Spinal cord (tissue), 10 donors: ENCODE measurements around the gene UBE2A. TPM values are rescaled to one million over a fixed set of nuclear protein-coding genes. Genes with fewer than 3 reads are reported as not detected.
A peak's percentile ranks its signal among the peaks of the same experiment; 100 is the strongest.

ENCODE experiments used
- DNase-seq, 6 donors: peaks; one replicate each; pipeline versions ENCODE4 v3.0.0 to v3.0.0-alpha.2; 2013 to 2015; ENCODE audit warnings: low spot score in 6 of 6, low read depth in 4 of 6
- H3K27ac ChIP-seq: one replicate; pipeline ENCODE4 v1.5.1; 2013; ENCODE audit warnings: low read depth, low read length, control low read depth
- H3K27me3 ChIP-seq: one replicate; pipeline ENCODE4 v1.6.1; 2013; ENCODE audit warnings: low read length; ENCODE audit not compliant: control insufficient read depth, insufficient read depth
- H3K36me3 ChIP-seq: one replicate; pipeline ENCODE4 v1.6.1; 2013; ENCODE audit warnings: low read length; ENCODE audit not compliant: control insufficient read depth, insufficient read depth
- H3K4me1 ChIP-seq: one replicate; pipeline ENCODE4 v1.6.1; 2013; ENCODE audit warnings: low read length; ENCODE audit not compliant: control insufficient read depth, insufficient read depth
- H3K4me3 ChIP-seq: one replicate; pipeline ENCODE4 v1.5.1; 2013; ENCODE audit warnings: low read depth, low read length, control low read depth
- H3K9me3 ChIP-seq: one replicate; pipeline ENCODE4 v1.6.1; 2013; ENCODE audit warnings: low read length; ENCODE audit not compliant: control insufficient read depth, insufficient read depth
- WGBS: methylation state at CpG from one replicate; pipeline ENCODE4 v1.1.5; 2013; ENCODE audit warnings: missing lambda C conversion rate; ENCODE audit not compliant: insufficient coverage; 5-methylcytosine and 5-hydroxymethylcytosine counted together
- polyA plus RNA-seq, 2 donors: library from polyadenylated mRNA; unstranded; fragments of 120-200 nt; gene quantifications; one replicate each; pipeline ENCODE4 v1.2.1, GENCODE V29; 2013; ENCODE audit not compliant: insufficient read length in 2 of 2
- total RNA-seq, 2 donors: library from RNA; depleted of rRNA in 1 of 2; stranded (reverse); fragments of 120-200 nt in 1 of 2; fragments of >200 nt in 1 of 2; gene quantifications; one replicate each; pipeline versions ENCODE4 v1.2.3 to v1.2.4, GENCODE V29; 2013 to 2014
- donor health status: healthy.

UBE2A gene
- total and polyA plus RNA-seq, 4 donors: 44.0 to 98.9 (median 69.9) TPM

DNA sequence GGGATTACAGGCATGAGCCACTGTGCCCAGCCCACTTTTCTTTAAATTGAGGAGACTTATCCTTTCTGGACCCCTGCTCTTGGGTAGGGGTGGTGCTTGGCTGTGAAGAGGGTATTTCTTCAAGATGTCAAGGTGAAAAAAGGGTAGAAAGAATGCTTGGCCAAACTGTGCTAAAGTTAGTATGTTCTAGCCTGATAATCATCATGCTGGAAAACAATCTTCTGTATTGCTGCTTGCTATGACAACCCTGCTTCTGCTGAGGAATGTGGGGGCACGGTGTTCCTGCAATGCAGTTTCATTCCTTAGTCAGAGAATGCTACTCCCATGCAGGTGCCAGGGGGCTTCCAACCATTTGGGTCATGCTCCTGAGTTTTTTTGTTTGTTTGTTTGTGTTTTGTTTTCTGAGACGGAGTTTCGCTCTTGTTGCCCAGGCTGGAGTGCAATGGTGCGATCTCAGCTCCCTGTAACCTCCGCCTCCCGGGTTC, 4.0 kb upstream of the UBE2A start:
- H3K36me3 ChIP-seq: no peaks in the 10 kb centered on the region
- no peak overlapping the region for H3K4me3 ChIP-seq
- no peaks in the 10 kb centered on the region for H3K4me1 ChIP-seq
- WGBS: 81% methylated on average over 6 of the region's 6 CpGs
- no peak overlapping the region for H3K27ac ChIP-seq
- no peak for DNase-seq
- H3K9me3 ChIP-seq: no peaks in the 10 kb centered on the region
- H3K27me3 ChIP-seq: no peaks in the 10 kb centered on the region

DNA sequence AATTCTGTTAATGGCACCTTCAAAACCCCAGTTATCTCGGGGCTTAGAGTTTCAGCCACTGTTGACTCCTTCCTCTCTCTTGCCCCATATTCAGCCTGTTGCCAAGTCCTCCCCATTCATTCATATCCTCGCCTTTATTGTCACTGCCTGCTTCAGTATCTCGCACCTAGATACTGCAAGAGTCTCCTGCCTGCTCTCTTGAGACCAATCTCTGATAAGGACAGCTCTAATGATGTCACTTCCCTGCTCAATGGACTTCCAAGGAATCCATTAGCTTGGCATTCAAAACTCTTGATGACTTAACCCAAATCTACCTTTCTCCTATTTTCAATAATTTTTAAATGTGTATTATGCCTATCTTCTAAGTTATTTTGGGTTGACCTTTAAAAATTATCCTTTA, 1.1 kb upstream of the UBE2A start:
- Histone ChIP-seq H3K27me3 (no peaks in the 10 kb centered on the region), H3K27ac (no peak overlapping the region), H3K4me1 (no peaks in the 10 kb centered on the region), H3K9me3 (no peaks in the 10 kb centered on the region), H3K36me3 (no peaks in the 10 kb centered on the region), H3K4me3 (no peak overlapping the region)
- WGBS: 64% methylated on average over 3 of the region's 3 CpGs
- DNase-seq: no peak

DNA sequence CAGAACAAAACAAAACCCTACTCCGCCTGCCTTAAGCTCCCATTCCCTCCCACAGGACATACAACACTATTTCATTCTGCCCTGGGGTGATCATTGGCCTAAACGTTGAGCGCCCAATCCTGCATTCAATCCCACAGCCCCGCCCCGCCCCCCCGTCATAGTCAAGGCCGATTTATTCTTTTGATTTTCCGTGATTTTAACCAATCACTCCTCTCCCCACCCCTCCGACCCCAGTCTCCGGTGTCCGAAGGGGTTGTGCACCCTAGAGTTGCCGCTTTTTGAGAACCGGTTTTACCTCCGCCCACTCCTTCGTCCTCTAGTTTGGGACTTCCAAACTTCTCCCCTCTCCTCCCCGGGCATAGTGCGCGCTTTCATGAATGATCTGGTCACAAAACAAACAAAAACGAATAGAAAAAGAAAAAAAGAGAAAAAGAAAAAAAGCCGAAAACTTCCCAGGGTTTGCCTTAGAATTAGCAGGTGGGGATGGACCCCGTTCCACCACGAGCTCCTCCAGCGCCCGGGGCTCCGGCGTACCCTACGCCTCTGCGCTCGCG, 446 bp upstream of the UBE2A start:
- no peaks in the 10 kb centered on the region for H3K36me3 ChIP-seq
- 21% methylated on average over 24 of the region's 30 CpGs for WGBS
- peak overlapping the region; percentile 66 for H3K4me3 ChIP-seq
- no peaks in the 10 kb centered on the region for H3K4me1 ChIP-seq
- H3K27ac ChIP-seq: peak overlapping the region; percentile 92
- no peaks in the 10 kb centered on the region for H3K9me3 ChIP-seq
- no peaks in the 10 kb centered on the region for H3K27me3 ChIP-seq
- DNase-seq: peak in 1 of 6 donors; percentile 62

DNA sequence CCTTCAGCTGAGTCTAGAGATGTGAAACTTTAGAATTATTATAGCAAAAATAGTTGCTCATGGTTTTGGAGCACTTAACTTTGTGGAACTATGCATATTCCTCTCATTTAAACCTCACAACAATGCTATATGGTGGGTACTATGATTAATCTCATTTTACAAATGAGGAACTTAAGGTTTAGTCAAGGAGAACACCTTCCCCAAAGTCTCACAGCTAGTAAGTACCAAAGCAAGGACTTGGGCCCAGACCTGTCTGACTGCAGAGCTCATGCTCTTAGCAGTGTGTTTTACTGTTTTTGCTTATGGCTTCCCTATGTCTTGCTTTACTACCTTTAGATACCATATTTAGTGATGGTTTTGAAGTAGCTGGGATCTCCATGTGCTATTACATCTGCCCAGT, 5.1 kb downstream of the UBE2A start:
- Histone ChIP-seq H3K27ac (no peak overlapping the region), H3K4me3 (no peak overlapping the region), H3K4me1 (no peaks in the 10 kb centered on the region), H3K27me3 (no peaks in the 10 kb centered on the region), H3K36me3 (no peaks in the 10 kb centered on the region), H3K9me3 (no peaks in the 10 kb centered on the region)
- DNase-seq: no peak

DNA sequence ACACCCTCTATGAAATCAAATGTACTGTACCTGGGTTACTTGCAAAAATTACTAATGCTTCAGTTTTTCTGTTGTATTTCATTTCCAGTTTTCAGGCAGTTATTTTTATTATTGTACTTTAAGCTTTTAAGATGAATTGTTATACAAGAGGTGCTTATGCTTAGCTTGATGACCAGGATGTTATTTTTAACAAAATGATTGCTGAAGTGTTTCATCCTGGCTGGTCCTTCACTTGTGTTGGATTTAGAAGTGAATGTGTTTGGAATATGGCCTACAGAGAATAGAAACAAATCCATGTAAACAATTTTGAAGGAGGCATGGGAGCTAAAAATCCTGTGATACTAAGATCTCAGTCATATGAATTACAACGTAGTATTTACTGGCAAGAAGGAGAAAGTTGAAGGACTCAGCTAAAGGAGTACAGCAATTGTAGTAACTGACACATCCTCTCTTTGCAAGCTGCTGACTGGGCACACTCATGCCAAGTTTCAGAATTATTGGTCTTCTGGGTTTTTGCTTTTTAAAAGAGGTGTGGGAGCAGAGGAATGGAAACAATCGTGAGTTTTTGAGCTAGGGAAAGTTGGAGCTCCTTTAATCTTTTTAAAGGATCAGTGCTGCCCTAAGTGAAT, 9.2 kb downstream of the UBE2A start:
- H3K36me3 ChIP-seq: no peaks in the 10 kb centered on the region
- H3K9me3 ChIP-seq: no peaks in the 10 kb centered on the region
- no peaks in the 10 kb centered on the region for H3K27me3 ChIP-seq
- 20% methylated on average over 1 of the region's 2 CpGs for WGBS
- H3K4me1 ChIP-seq: no peaks in the 10 kb centered on the region
- H3K27ac ChIP-seq: no peak overlapping the region
- no peak for DNase-seq
- H3K4me3 ChIP-seq: no peak overlapping the region

DNA sequence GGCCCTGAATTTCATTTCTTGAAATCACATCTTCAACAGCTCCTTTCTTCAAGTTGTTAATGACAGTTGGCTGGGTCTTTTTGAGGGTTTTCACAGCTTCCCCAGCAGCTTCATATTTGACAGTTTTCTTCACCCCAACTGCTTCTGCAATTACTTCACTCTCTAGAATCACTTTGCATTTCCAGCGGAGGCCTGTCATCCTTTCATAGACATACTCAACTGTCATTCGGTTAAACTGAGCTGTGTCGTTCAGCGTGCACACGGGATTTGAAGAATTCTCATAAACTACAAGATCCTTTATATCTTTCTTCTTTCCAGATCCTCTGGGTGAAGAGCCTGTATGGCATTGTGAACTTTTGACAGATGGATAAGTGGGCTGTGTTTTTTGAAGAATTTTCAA, 15.4 kb downstream of the UBE2A start:
- Histone ChIP-seq H3K27ac (no peak overlapping the region), H3K9me3 (peaks cover 2% of the 10 kb centered on the region), H3K36me3 (peaks cover 7% of the 10 kb centered on the region), H3K4me1 (no peaks in the 10 kb centered on the region), H3K27me3 (no peaks in the 10 kb centered on the region), H3K4me3 (no peak overlapping the region)
- WGBS: 83% methylated on average over 2 of the region's 5 CpGs
- DNase-seq: no peak

- WGBS: 80% methylated on average over 7 of the region's 9 CpGs
- no peaks in the 10 kb centered on the region for H3K4me1 ChIP-seq
- no peak overlapping the region for H3K27ac ChIP-seq
- H3K36me3 ChIP-seq: peaks cover 8% of the 10 kb centered on the region
- H3K9me3 ChIP-seq: no peaks in the 10 kb centered on the region
- H3K4me3 ChIP-seq: no peak overlapping the region
- no peak for DNase-seq
- no peaks in the 10 kb centered on the region for H3K27me3 ChIP-seq
Observed at GRCh38 chrX:119602701-119603255, 28.4 kb downstream of the UBE2A start.

GRCh38 chrX:119604766-119605463, 30.6 kb downstream of the UBE2A start:
- H3K27ac ChIP-seq: peak overlapping the region; percentile 61
- 22% methylated on average over 8 of the region's 17 CpGs for WGBS

GRCh38 chrX:119605464-119606279, 31.3 kb downstream of the UBE2A start:
- peaks cover 6% of the 10 kb centered on the region for H3K36me3 ChIP-seq
- DNase-seq: peak in 2 of 6 donors; percentile 51 to 79
- WGBS: 21% methylated on average over 65 of the region's 68 CpGs
- no peaks in the 10 kb centered on the region for H3K4me1 ChIP-seq
- no peaks in the 10 kb centered on the region for H3K27me3 ChIP-seq
- H3K9me3 ChIP-seq: no peaks in the 10 kb centered on the region
- H3K4me3 ChIP-seq: peak overlapping the region; percentile 79
- peak overlapping the region; percentile 90 for H3K27ac ChIP-seq

More at GRCh38 chrX:119604766-119605463, 30.6 kb downstream of the UBE2A start:
- peak in 2 of 6 donors; percentile 36 to 58 for DNase-seq
- no peaks in the 10 kb centered on the region for H3K27me3 ChIP-seq
- peaks cover 8% of the 10 kb centered on the region for H3K36me3 ChIP-seq
- no peaks in the 10 kb centered on the region for H3K4me1 ChIP-seq
- no peaks in the 10 kb centered on the region for H3K9me3 ChIP-seq
- H3K4me3 ChIP-seq: peak overlapping the region; percentile 79
